ENCODE results near the gene ZDHHC7.

DNA sequence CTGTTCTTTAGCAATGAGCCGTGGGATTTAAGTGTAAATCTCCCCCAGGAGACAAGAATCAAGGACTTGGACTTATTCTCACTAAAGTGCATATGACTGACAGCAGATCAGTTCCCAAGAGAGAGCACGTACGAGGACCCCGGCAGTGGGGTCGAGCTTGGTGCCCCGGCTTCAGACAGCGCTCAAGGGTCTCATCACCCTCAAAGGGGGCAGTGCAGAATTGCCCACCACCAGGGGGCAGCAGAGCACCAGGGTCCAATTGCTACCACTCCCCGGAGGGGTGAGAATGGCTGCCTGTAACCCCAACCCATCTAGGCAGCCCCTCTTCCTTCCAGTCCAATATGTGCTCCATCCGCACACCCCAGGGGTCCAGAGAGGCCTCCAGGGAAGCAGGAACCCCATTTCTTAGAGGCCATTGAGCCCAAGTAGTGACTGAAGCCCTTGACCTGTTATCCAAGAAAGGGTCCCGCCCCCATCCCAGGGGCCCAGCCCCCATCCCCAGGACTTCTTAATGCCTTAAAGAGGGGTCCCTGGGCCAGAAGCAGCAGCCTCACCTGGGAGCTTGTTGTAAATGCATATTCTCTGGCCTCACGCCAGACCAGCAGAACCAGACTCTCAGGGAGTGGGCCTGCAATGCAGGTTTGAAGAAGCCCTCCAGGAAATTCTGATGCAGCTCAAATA, 86.1 kb downstream of the ZDHHC7 start:
- no peak for TF ChIP-seq POLR2AphosphoS5 (IDR thresholded peaks at IDR 0.05)
- no peak for TF ChIP-seq POLR2A (IDR thresholded peaks at IDR 0.05)
- TF ChIP-seq, protein P1, sequence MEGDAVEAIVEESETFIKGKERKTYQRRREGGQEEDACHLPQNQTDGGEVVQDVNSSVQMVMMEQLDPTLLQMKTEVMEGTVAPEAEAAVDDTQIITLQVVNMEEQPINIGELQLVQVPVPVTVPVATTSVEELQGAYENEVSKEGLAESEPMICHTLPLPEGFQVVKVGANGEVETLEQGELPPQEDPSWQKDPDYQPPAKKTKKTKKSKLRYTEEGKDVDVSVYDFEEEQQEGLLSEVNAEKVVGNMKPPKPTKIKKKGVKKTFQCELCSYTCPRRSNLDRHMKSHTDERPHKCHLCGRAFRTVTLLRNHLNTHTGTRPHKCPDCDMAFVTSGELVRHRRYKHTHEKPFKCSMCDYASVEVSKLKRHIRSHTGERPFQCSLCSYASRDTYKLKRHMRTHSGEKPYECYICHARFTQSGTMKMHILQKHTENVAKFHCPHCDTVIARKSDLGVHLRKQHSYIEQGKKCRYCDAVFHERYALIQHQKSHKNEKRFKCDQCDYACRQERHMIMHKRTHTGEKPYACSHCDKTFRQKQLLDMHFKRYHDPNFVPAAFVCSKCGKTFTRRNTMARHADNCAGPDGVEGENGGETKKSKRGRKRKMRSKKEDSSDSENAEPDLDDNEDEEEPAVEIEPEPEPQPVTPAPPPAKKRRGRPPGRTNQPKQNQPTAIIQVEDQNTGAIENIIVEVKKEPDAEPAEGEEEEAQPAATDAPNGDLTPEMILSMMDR (IDR thresholded peaks at IDR 0.05): peak; percentile 40 to 61 (median 56)
